H7 (cell line): ENCODE data around the gene PYGM. TPM values are rescaled to one million over a fixed set of nuclear protein-coding genes. Genes with fewer than 3 reads are reported as not detected.
A peak's percentile ranks its signal among the peaks of the same experiment; 100 is the strongest.

Source experiments
- DNase-seq: peaks from one replicate; pipeline ENCODE4 v3.0.0; 2012
- H3K27me3 ChIP-seq: 2 replicates; pipeline ENCODE4 v1.6.0; 2011; ENCODE audit warnings: mild to moderate bottlenecking, low read length; ENCODE audit not compliant: control insufficient read depth, insufficient read depth
- H3K36me3 ChIP-seq: replicated peaks from 2 replicates; pipeline ENCODE4 v1.5.1; 2011; ENCODE audit warnings: low read length; ENCODE audit not compliant: control insufficient read depth, insufficient read depth
- H3K4me3 ChIP-seq: 2 replicates; pipeline ENCODE4 v1.5.1; 2011; ENCODE audit warnings: low read depth, mild to moderate bottlenecking, control low read depth, low read length, moderate library complexity; ENCODE audit not compliant: insufficient read depth
- total RNA-seq: library from RNA; depleted of rRNA; stranded (reverse); fragments of >200 nt; shearing (Covaris generic); gene quantifications from 2 replicates; pipeline ENCODE4 v1.2.3, GENCODE V29; 2014

The PYGM gene
- total RNA-seq, 1 experiment from 2014 or later: 2.9 TPM

DNA sequence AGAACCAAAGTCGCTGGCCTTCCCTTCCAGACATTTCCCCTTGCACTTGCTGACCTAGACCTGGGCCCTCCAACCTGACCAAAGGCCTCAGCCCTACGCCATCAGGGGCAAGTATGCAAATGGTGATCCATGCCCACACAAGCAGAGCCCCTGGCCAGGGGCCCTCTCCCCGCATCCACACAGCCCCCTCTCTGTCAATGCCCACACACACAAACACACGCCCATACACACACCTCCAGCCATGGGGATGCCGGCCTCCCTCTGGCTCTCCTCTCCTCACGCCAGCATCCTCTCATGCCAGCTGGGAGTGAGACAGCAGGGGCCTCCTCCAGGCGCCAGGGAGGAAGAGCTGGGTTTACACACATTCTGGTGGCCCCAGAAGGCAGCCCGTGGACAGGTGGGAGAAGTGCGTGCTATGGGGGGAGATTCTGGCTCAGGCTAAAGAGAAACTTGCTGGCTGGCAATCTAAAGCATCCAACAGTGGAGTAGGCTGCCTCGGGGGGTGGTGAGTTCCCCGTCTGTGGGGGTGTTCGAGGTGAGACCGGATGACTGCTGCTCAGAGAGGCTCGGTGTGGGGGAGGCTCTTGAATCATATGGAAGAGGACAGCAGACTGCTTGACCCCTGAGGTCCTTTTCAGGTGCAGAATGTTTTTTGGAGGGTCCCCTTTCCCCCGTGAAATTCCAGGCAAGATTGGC lies 41.5 kb downstream of the PYGM start:
- H3K4me3 ChIP-seq: no peak overlapping the region
- peaks cover 61% of the 10 kb centered on the region for H3K27me3 ChIP-seq

DNA sequence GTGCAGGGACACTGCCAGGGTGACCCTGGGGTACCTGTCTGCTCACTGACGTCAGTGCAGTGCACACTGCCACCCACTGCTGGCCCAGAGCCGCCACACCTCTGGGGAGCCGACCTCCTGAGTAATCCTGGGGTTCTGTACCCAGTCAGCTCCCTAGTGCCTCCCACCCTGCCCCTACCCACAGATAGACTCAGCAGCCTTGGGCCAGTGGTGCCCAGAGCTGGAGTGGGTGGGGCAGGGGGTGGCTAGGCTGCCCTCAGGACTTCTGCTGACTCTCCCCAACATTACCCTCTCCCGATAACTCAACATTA lies 42.6 kb downstream of the PYGM start:
- no peaks in the 10 kb centered on the region for H3K36me3 ChIP-seq
- no peak overlapping the region for H3K4me3 ChIP-seq
- H3K27me3 ChIP-seq: peaks cover 66% of the 10 kb centered on the region
- peak; percentile 61 for DNase-seq

More for the DNA sequence above, 41.5 kb downstream of the PYGM start:
- H3K36me3 ChIP-seq: no peaks in the 10 kb centered on the region
- peak; percentile 31 for DNase-seq

- Histone ChIP-seq H3K36me3 (no peaks in the 10 kb centered on the region), H3K4me3 (no peak overlapping the region), H3K27me3 (peaks cover 66% of the 10 kb centered on the region)
- peak; percentile 65 for DNase-seq
Observed at GRCh38 chr11:64716473-64717267, 43.1 kb downstream of the PYGM start.

- peaks cover 64% of the 10 kb centered on the region for H3K27me3 ChIP-seq
- H3K36me3 ChIP-seq: no peaks in the 10 kb centered on the region
- peak; percentile 61 for DNase-seq
- no peak overlapping the region for H3K4me3 ChIP-seq
Observed at GRCh38 chr11:64715756-64716472, 43.9 kb downstream of the PYGM start.

DNA sequence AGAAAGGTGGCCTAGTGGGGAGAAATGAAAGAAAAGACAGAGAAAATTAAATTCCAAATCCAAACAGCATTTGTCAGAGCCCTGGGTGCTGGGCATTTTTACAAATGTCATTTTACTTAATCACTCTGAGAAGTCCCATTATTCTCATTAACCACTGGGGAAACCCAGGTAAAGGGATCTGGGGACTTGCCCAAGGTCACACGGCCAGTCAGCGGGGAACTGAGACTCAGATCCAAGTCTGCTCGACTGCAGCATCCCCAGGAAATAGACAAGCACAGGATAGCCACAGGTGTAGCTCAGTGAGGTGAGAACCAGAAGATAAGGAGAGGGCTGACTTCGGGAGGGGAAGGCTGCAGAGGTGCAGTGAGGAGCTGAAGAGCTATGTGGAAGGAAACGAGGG lies 44.7 kb downstream of the PYGM start:
- H3K27me3 ChIP-seq: peaks cover 57% of the 10 kb centered on the region

DNA sequence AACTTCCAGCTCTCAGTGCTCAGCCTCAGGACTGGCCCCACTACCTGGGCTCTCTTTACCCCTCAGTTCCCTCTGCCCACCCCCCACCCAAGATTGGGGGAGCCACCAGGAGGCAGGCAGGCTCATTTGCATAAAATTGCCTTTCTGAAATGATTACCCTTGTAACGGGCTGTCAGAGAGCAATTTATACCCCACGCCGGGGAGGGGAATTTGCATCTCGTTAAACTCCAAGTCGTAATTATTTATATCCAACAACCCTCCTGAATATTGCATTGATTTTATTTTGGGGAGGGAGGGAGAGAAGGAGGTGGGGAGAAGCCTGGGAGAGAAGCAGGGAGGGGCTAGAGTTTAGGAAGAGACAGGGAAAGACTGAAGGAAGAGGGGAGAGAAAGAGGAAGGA lies 45.1 kb downstream of the PYGM start:
- Histone ChIP-seq H3K27me3 (peaks cover 55% of the 10 kb centered on the region), H3K36me3 (no peaks in the 10 kb centered on the region), H3K4me3 (no peak overlapping the region)
- DNase-seq: no peak

More for the DNA sequence above, 44.7 kb downstream of the PYGM start:
- Histone ChIP-seq H3K36me3 (no peaks in the 10 kb centered on the region), H3K4me3 (no peak overlapping the region)
- no peak for DNase-seq

DNA sequence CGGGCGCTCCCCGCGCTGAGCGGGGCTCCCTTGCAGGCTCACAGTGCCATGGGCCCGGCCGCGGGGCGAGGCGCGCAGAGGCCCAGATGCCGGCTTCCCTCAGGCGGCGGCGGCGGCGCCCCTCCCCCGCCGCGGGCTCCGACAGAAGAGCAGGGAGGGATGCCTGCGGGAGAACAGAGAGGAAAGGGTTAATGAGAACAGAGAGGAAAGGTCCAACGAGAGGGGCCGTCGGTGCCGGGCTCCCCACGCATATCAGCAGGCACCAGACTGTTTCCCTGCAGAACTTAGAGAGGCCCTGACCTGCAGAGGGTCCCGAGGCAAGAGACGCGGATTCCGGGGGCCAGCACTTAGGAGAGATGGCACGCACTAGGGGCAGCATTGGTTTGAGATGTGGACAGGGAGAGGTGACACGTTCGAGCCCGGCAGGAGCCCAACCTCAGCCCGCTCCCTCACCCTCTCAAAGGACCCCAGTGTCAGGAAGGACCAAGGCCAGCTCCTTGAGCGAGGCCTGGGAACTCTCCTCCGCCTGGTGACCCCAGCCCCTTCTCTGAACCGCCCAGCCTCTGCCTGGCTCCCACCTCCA lies 45.9 kb downstream of the PYGM start:
- H3K4me3 ChIP-seq: peak overlapping the region; percentile 22; the same call in 1 of the 2 replicates

GRCh38 chr11:64713016-64713707 lies 46.6 kb downstream of the PYGM start:
- Histone ChIP-seq H3K4me3 (peak overlapping the region; percentile 34), H3K27me3 (peaks cover 55% of the 10 kb centered on the region), H3K36me3 (no peaks in the 10 kb centered on the region)
- peak; percentile 80 for DNase-seq

More for the DNA sequence above, 45.9 kb downstream of the PYGM start:
- peaks cover 55% of the 10 kb centered on the region for H3K27me3 ChIP-seq
- H3K36me3 ChIP-seq: no peaks in the 10 kb centered on the region
- DNase-seq: peak; percentile 85

DNA sequence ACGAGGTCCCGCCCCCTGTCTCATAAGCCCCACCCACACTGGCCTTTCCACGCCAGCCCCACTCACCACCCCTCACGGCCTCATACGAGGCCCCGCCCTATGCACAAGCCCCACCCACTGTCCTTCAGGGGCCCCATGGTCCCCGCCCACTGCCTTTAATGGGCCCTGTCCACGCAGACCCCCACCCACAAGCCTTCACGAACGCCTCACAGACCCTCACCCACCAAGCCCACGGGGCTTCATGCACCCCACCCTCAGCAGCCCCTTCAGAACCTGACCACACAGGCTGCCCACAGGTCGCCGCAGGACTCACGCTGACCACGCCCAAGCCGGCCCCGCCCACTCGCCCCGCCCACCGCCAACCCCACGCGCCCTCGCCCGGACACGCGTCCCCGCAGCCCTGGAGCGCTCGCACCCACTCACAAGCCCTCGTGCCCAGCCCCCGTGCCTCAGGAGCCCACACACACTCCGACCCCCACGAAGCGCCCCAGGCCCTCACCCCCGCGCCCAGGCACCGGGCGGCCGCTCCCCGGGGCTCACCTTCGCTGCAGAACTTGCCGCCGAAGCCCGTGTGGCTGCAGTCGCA lies 47.3 kb downstream of the PYGM start:
- no peaks in the 10 kb centered on the region for H3K36me3 ChIP-seq
- H3K4me3 ChIP-seq: peak overlapping the region; percentile 34
- H3K27me3 ChIP-seq: peaks cover 55% of the 10 kb centered on the region
- peak; percentile 76 for DNase-seq

GRCh38 chr11:64711956-64712362 lies 47.8 kb downstream of the PYGM start:
- H3K4me3 ChIP-seq: peak overlapping the region; percentile 35; the same call in 1 of the 2 replicates
- peak; percentile 77 for DNase-seq
- H3K27me3 ChIP-seq: peaks cover 53% of the 10 kb centered on the region
- no peaks in the 10 kb centered on the region for H3K36me3 ChIP-seq

DNA sequence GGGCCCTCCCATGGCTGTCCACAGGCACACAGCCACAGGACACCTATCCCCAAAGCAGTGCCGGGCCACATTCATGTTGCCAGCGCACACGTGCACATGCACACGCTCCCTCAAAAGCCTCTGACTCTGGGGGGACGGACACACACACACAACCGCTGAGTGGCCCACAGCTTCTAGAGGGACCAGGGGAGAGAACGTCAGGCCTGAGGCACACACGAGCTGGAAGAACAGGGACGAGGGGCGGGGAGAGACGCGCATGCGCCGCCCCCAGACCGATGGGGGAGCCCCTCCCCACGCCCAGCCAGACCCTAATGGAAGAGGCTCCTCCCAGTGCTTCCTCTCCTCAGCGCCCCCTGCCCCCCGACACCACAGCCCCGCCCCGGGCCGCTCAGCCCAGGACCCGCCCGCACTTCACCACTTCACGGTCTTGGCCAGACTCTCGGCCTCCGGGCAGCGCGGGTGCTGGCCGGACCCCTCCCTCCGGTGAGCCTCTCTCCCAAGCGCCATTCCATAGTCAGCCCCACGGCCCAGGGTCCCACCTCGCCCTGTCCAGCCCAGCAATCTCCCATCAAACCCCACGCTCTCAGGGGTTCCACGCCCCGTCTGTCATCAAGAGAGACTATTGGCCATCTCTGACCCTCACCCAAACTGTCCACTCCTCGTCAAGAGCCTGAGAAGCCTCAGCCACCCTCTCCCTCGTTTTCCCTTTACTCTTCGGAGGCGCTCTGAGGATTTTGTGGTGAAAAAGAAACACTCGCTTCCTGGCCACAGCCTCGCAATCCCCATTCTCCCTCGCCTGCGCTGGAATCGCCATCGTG lies 48.4 kb downstream of the PYGM start:
- DNase-seq: peak; percentile 98

DNA sequence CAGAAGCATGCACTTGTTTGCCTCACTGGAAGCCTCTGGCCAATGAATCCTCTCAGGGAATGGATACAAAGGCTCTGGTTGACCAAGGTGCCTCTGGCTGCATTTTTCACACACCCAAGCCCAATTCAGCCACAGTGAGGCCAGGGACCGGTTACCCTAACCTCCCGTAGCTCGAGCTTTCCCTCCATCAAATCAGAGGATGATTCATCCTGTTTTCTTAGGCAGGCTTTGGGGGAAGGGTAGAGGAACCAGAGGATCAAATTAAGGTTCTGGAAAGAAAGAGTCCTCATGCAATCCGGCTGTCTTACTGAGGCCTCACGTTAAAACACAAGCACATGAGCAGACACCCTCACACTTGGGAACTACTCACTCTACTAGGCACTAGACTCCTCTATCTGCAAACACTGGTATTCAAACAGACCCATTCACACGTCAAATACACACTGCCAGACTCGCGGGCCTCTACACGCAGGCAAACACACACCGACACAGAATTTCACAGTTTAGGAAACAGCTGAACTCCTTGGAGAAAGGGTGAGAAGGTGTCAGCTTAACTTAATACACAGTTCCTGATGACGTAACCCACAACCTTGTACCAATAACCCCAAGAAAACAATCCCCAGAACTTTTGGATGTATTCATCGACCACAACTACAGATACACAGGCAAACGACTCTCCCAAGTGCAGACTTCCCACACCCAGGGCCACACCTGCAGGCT lies 49.2 kb downstream of the PYGM start:
- DNase-seq: no peak
- no peaks in the 10 kb centered on the region for H3K36me3 ChIP-seq
- peak overlapping the region; percentile 35; the same call in 1 of the 2 replicates for H3K4me3 ChIP-seq
- H3K27me3 ChIP-seq: peaks cover 42% of the 10 kb centered on the region

More for the DNA sequence above, 48.4 kb downstream of the PYGM start:
- Histone ChIP-seq H3K36me3 (no peaks in the 10 kb centered on the region), H3K4me3 (peak overlapping the region; percentile 35; the same call in 1 of the 2 replicates), H3K27me3 (peaks cover 47% of the 10 kb centered on the region)
